ENCODE data around the gene PCBP3.

The PCBP3 gene

DNA sequence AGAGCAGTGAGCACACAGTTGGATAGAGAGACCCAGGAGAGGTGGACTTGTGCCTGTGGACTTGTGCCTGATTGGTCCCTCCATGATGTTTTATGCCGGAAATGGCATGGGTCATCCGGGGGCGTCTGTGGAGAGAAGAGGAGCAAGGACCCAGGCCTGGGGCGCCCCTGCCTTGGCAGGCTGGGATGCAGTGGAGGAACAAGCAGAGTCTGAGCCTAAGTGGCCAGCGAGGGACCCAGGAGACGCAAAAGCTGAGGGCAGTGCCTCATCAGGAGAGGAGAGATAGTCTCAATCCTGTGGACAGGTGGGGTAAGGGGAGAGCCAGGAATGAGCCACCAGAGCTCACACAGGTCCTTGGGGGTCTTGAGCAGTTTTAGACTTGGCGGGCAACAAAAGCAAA is 146.9 kb downstream of the PCBP3 start:
- Histone ChIP-seq H3K4me2 (ENCODE audit: low read length) (no peak overlapping the region), H3K27ac (ENCODE audit: low read depth, low read length) (no peak overlapping the region), H2BK120ac (ENCODE audit: insufficient read depth, low read length, poor library complexity) (no peak overlapping the region), H3K9me3 (ENCODE audit: insufficient read depth, low read depth, low read length) (peaks cover 12% of the 10 kb centered on the region), H3K9ac (ENCODE audit: low read length) (no peak overlapping the region), H2AFZ (ENCODE audit: insufficient read depth, low read length, poor library complexity) (no peak overlapping the region), H3K27me3 (ENCODE audit: insufficient read depth, low read length) (no peaks in the 10 kb centered on the region), H3K23ac (ENCODE audit: low read length) (no peak overlapping the region), H3K4me1 (ENCODE audit: control insufficient read depth in 1 of 2, insufficient read depth in 2 of 2, low read length in 2 of 2) (no peaks in the 10 kb centered on the region), H4K12ac (ENCODE audit: low read depth, low read length) (no peak overlapping the region), H4K91ac (ENCODE audit: low read depth, low read length) (no peak overlapping the region), H3K79me2 (ENCODE audit: control insufficient read depth, insufficient read depth, low read length, poor library complexity) (no peaks in the 10 kb centered on the region), H2BK5ac (ENCODE audit: low read depth, low read length, poor library complexity) (no peak overlapping the region), H4K8ac (ENCODE audit: low read depth, low read length) (no peak overlapping the region), H3K4ac (ENCODE audit: low read depth, low read length) (no peak overlapping the region), H3K79me1 (ENCODE audit: low read length) (no peaks in the 10 kb centered on the region), H3K36me3 (ENCODE audit: control insufficient read depth in 1 of 2, insufficient read depth in 2 of 2, low read length in 2 of 2) (no peaks in the 10 kb centered on the region), H2BK12ac (ENCODE audit: low read length) (no peak overlapping the region), H3K4me3 (ENCODE audit: low read depth, low read length) (no peak overlapping the region), H3K14ac (ENCODE audit: low read length) (no peak overlapping the region), H3K18ac (ENCODE audit: low read length) (no peak overlapping the region), H2AK5ac (ENCODE audit: low read length) (no peak overlapping the region)
- DNase-seq = no peak
- WGBS (ENCODE audit: extremely low coverage, insufficient coverage, insufficient read length) = no CpG with 5 or more reads among the region's 7 CpGs

DNA sequence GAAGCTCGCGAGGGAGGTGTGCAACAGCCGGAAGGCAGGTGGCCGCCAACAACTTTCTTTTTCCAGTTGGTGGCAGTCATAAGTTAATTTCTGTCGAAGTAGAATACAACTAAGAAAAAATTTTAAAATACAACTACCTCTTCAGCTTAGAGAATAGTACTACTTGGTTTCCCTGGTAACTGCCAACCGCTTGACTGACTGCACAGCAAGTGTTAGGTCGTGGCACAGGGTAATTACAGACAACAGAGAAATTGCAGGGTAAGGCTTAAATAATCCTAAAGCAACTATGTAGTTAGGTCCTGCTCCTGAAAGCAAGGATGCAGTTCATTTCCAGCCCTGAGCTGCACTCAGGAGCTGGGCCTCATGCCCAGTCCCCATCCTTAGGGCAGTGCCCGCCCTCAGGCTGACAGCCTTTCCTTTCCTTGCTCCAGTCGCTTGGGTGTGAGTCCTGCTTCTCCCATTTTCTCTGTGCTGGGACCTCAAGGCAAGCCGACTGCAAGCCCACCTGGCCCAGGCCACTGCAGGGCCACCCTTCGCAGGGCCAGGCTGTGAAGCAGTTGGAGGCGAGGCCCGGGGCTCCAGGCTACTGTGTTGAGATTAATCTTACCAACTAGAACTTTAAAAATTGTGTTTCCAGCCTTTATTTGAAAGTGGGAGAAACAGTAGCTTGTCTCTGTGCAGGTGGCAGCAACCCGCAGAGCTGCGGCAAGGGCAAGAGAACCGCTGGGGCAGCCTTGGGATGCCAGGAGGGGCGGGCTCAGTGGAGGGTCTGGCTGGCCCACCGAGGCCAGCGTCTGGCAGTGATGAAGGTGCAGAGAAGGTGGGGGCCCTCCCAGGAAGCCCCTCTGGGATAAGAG is 148.3 kb downstream of the PCBP3 start:
- Histone ChIP-seq H3K4me3 (ENCODE audit: low read depth, low read length) (no peak overlapping the region), H3K4me1 (ENCODE audit: control insufficient read depth in 1 of 2, insufficient read depth in 2 of 2, low read length in 2 of 2) (no peaks in the 10 kb centered on the region), H3K4ac (ENCODE audit: low read depth, low read length) (no peak overlapping the region), H2BK5ac (ENCODE audit: low read depth, low read length, poor library complexity) (no peak overlapping the region), H3K23ac (ENCODE audit: low read length) (no peak overlapping the region), H3K9me3 (ENCODE audit: insufficient read depth, low read depth, low read length) (peaks cover 12% of the 10 kb centered on the region), H2AK5ac (ENCODE audit: low read length) (no peak overlapping the region), H4K8ac (ENCODE audit: low read depth, low read length) (no peak overlapping the region), H2BK120ac (ENCODE audit: insufficient read depth, low read length, poor library complexity) (no peak overlapping the region), H3K4me2 (ENCODE audit: low read length) (no peak overlapping the region), H4K12ac (ENCODE audit: low read depth, low read length) (no peak overlapping the region), H3K79me2 (ENCODE audit: control insufficient read depth, insufficient read depth, low read length, poor library complexity) (no peaks in the 10 kb centered on the region), H3K14ac (ENCODE audit: low read length) (no peak overlapping the region), H3K79me1 (ENCODE audit: low read length) (no peaks in the 10 kb centered on the region), H3K36me3 (ENCODE audit: control insufficient read depth in 1 of 2, insufficient read depth in 2 of 2, low read length in 2 of 2) (no peaks in the 10 kb centered on the region), H3K9ac (ENCODE audit: low read length) (no peak overlapping the region), H2AFZ (ENCODE audit: insufficient read depth, low read length, poor library complexity) (no peak overlapping the region), H3K27me3 (ENCODE audit: insufficient read depth, low read length) (no peaks in the 10 kb centered on the region), H4K91ac (ENCODE audit: low read depth, low read length) (no peak overlapping the region), H3K27ac (ENCODE audit: low read depth, low read length) (no peak overlapping the region), H3K18ac (ENCODE audit: low read length) (no peak overlapping the region), H2BK12ac (ENCODE audit: low read length) (no peak overlapping the region)
- DNase-seq = no peak
- no CpG with 5 or more reads among the region's 19 CpGs for WGBS (ENCODE audit: extremely low coverage, insufficient coverage, insufficient read length)

GRCh38 chr21:45792682-45793383 is 149.3 kb downstream of the PCBP3 start:
- no peak overlapping the region for H3K9ac ChIP-seq (ENCODE audit: low read length)
- no peak overlapping the region for H2AFZ ChIP-seq (ENCODE audit: insufficient read depth, low read length, poor library complexity)
- no peak overlapping the region for H3K18ac ChIP-seq (ENCODE audit: low read length)
- H2BK12ac ChIP-seq (ENCODE audit: low read length) = no peak overlapping the region
- no peak overlapping the region for H3K4me2 ChIP-seq (ENCODE audit: low read length)
- H3K23ac ChIP-seq (ENCODE audit: low read length) = no peak overlapping the region
- no peaks in the 10 kb centered on the region for H3K79me1 ChIP-seq (ENCODE audit: low read length)
- no peaks in the 10 kb centered on the region for H3K79me2 ChIP-seq (ENCODE audit: control insufficient read depth, insufficient read depth, low read length, poor library complexity)
- H3K4me1 ChIP-seq (ENCODE audit: control insufficient read depth in 1 of 2, insufficient read depth in 2 of 2, low read length in 2 of 2) = no peaks in the 10 kb centered on the region
- no peak overlapping the region for H4K8ac ChIP-seq (ENCODE audit: low read depth, low read length)
- WGBS (ENCODE audit: extremely low coverage, insufficient coverage, insufficient read length) = no CpG with 5 or more reads among the region's 22 CpGs
- no peak overlapping the region for H2BK5ac ChIP-seq (ENCODE audit: low read depth, low read length, poor library complexity)
- no peak overlapping the region for H2BK120ac ChIP-seq (ENCODE audit: insufficient read depth, low read length, poor library complexity)
- no peak overlapping the region for H3K14ac ChIP-seq (ENCODE audit: low read length)
- no peak overlapping the region for H2AK5ac ChIP-seq (ENCODE audit: low read length)
- H3K9me3 ChIP-seq (ENCODE audit: insufficient read depth, low read depth, low read length) = peaks cover 15% of the 10 kb centered on the region
- no peak overlapping the region for H3K4ac ChIP-seq (ENCODE audit: low read depth, low read length)
- no peak overlapping the region for H4K12ac ChIP-seq (ENCODE audit: low read depth, low read length)
- H3K27me3 ChIP-seq (ENCODE audit: insufficient read depth, low read length) = no peaks in the 10 kb centered on the region
- H3K4me3 ChIP-seq (ENCODE audit: low read depth, low read length) = no peak overlapping the region
- H3K27ac ChIP-seq (ENCODE audit: low read depth, low read length) = no peak overlapping the region
- DNase-seq = no peak
- no peak overlapping the region for H4K91ac ChIP-seq (ENCODE audit: low read depth, low read length)
- no peaks in the 10 kb centered on the region for H3K36me3 ChIP-seq (ENCODE audit: control insufficient read depth in 1 of 2, insufficient read depth in 2 of 2, low read length in 2 of 2)

DNA sequence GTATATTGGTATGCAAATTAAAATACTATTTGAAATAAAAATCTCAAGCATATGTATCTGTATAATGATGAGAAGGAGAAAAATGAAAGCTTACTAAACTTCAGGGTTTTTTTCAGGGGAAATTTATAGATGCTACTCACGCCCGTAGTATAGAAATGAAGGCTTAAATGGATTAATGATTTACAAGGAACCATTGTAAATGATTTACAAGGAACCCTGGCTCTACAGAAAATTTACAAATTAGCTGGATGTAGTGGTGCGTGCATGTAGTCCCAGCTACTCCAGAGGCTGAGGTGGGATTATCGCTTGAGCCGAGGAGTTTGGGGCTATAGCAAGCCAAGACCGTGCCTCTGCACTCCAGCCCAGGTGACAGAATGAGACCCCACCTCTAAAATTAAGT is 150.5 kb downstream of the PCBP3 start:
- no peak overlapping the region for H2BK12ac ChIP-seq (ENCODE audit: low read length)
- no peak overlapping the region for H4K8ac ChIP-seq (ENCODE audit: low read depth, low read length)
- no peak overlapping the region for H4K12ac ChIP-seq (ENCODE audit: low read depth, low read length)
- H3K79me1 ChIP-seq (ENCODE audit: low read length) = no peaks in the 10 kb centered on the region
- no peak overlapping the region for H3K23ac ChIP-seq (ENCODE audit: low read length)
- H3K79me2 ChIP-seq (ENCODE audit: control insufficient read depth, insufficient read depth, low read length, poor library complexity) = no peaks in the 10 kb centered on the region
- no CpG with 5 or more reads among the region's 6 CpGs for WGBS (ENCODE audit: extremely low coverage, insufficient coverage, insufficient read length)
- no peak overlapping the region for H3K4me2 ChIP-seq (ENCODE audit: low read length)
- H3K18ac ChIP-seq (ENCODE audit: low read length) = no peak overlapping the region
- no peak overlapping the region for H3K14ac ChIP-seq (ENCODE audit: low read length)
- H4K91ac ChIP-seq (ENCODE audit: low read depth, low read length) = no peak overlapping the region
- H2AFZ ChIP-seq (ENCODE audit: insufficient read depth, low read length, poor library complexity) = no peak overlapping the region
- H2BK120ac ChIP-seq (ENCODE audit: insufficient read depth, low read length, poor library complexity) = no peak overlapping the region
- no peak overlapping the region for H3K27ac ChIP-seq (ENCODE audit: low read depth, low read length)
- no peaks in the 10 kb centered on the region for H3K27me3 ChIP-seq (ENCODE audit: insufficient read depth, low read length)
- H2BK5ac ChIP-seq (ENCODE audit: low read depth, low read length, poor library complexity) = no peak overlapping the region
- peaks cover 9% of the 10 kb centered on the region for H3K9me3 ChIP-seq (ENCODE audit: insufficient read depth, low read depth, low read length)
- no peaks in the 10 kb centered on the region for H3K4me1 ChIP-seq (ENCODE audit: control insufficient read depth in 1 of 2, insufficient read depth in 2 of 2, low read length in 2 of 2)
- H3K4me3 ChIP-seq (ENCODE audit: low read depth, low read length) = no peak overlapping the region
- H2AK5ac ChIP-seq (ENCODE audit: low read length) = no peak overlapping the region
- no peak overlapping the region for H3K4ac ChIP-seq (ENCODE audit: low read depth, low read length)
- DNase-seq = no peak
- no peaks in the 10 kb centered on the region for H3K36me3 ChIP-seq (ENCODE audit: control insufficient read depth in 1 of 2, insufficient read depth in 2 of 2, low read length in 2 of 2)
- H3K9ac ChIP-seq (ENCODE audit: low read length) = no peak overlapping the region
